ENCODE measurements around the gene FUT2. TPM values are rescaled to one million over a fixed set of nuclear protein-coding genes. Genes with fewer than 3 reads are reported as not detected.
"Not testable (repeated sequence)": the region's sequence is repeated elsewhere in the genome, so short reads cannot be mapped to it uniquely, and the experiment has no call there.

Gene FUT2
- total RNA-seq, 1 experiment from 2014 or later = not detected

DNA sequence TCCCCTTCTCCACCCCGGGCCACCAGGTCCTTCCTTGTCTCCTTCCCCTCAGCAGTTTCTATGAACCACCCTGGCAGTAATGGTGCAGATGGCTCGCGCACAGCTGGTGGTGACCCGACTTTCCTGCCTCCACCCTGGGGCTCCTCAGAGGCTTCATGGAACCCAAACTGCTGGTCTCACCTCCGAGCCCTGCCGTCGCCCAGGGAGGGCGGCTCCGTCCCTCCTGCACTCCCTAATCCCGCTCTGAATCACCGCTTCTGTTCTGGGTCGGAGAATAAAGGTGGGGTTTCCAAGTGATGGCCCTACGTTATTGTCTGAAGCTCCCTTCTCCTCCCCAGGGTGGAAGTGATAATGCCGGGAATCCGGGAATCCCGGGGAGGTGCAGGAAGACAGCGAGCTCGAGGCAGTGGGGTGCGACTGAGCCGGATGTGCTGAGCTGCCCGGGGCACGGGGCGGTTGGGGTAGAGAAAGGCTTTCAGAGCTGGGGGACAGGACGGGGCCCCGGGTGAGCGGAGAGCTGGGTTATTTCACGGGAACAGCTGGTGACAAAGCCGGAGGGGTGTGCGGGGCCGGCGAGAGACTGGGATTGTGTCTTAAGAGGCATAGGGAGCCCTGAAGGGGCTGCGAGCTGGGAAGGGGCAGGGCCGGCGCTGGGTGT lies 711 bp downstream of the FUT2 start:
- no peak for DNase-seq (ENCODE audit: extremely low read depth, low read depth)

DNA sequence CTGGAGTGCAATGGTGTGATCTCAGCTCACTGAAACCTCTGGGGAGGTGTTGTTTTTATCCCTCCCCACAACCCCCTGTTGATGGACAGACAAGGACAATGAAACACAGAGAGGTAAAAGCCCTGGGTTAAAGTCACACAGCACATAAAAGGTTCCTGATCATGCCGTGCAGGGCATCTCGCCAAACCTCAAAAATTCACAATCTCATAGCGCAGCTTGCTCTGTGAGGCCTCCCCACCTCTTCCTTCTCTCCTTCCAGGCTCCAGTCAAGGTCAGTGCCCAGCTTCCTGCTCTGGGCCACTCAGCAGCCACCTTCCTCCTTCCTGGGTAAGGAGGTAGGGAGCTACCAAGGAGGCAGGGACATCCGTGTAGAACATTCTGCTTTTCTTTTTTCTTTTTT lies 2.3 kb downstream of the FUT2 start:
- no peak for DNase-seq (ENCODE audit: extremely low read depth, low read depth)

DNA sequence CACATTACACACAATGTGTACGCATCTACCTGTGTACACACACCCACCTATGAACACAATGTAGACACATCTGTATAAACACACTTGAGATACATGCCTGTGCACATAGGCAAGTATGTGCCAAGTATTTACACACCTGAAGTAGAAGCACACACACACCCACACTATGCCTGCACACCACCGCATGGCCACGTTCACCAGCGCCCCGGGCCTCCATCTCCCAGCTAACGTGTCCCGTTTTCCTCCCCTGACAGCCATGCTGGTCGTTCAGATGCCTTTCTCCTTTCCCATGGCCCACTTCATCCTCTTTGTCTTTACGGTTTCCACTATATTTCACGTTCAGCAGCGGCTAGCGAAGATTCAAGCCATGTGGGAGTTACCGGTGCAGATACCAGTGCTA lies 6.9 kb downstream of the FUT2 start:
- DNase-seq (ENCODE audit: extremely low read depth, low read depth) = no peak

DNA sequence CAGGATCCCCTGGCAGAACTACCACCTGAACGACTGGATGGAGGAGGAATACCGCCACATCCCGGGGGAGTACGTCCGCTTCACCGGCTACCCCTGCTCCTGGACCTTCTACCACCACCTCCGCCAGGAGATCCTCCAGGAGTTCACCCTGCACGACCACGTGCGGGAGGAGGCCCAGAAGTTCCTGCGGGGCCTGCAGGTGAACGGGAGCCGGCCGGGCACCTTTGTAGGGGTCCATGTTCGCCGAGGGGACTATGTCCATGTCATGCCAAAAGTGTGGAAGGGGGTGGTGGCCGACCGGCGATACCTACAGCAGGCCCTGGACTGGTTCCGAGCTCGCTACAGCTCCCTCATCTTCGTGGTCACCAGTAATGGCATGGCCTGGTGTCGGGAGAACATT lies 7.5 kb downstream of the FUT2 start:
- DNase-seq (ENCODE audit: extremely low read depth, low read depth) = no peak

DNA sequence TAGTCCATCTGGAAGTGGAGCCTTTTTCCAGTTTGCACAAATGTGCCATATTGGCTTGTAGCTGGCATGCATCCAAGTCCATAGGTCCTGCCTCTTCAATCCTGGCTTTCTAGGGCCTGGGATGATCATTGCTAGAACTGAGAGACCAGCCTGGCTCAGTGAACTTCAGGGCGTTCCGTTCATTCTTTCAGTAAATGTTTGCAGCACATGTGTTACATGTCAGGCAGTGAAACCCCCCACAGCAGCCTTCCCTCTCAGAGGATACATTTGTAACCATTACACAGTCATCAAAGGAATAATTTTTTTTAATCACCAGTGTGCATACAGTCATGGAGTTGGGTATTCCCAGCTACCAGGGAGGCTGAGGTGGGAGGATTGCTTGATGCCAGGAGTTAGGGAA lies 9.7 kb downstream of the FUT2 start:
- DNase-seq (ENCODE audit: extremely low read depth, low read depth) = no peak

DNA sequence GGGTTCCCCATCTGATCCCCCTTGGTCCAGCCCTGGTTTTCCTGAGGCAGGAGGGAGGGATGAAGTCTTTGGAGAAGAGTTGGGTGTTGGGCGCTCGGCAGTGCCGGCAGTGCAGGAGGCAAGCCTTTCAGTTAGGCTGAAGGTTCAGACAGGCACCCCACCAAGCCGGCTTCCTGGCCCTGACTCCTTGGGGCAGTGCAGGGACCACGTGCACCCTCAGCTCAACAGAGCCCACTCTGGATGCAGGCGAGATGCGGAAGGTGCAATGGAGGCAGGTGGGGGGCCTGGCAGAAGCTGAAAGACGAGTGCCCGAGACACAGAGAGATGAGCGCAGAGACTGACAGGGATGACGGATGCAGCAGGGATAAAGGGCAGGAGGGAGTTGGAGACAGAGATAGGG lies 12.7 kb downstream of the FUT2 start:
- no peak for DNase-seq (ENCODE audit: extremely low read depth, low read depth)

DNA sequence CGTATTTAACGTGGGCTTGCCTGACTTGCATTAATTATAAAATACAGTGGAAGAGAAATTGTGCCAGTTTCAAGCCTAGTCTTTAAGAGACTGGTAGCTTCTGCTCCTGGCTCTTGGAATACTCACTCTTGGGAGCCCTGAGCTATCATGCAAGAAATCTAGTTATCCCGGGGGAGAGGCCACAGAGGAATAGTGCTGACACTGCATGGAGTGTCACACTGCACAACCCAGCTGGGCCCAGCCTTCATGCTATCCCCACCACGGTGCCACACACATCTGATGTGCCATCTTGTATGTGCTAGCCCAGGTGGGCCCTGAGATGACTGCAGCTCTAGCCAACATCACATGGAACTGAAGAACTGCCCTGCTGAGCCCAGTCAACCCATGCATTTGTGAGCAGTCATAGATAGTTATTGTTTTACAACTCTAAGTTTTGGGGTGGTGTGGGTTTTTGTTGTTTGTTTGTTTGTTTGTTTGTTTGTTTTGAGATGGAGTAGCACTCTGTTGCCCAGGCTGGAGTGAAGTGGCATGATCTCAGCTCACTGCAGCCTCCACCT lies 15.4 kb downstream of the FUT2 start:
- no peak for DNase-seq (ENCODE audit: extremely low read depth, low read depth)

DNA sequence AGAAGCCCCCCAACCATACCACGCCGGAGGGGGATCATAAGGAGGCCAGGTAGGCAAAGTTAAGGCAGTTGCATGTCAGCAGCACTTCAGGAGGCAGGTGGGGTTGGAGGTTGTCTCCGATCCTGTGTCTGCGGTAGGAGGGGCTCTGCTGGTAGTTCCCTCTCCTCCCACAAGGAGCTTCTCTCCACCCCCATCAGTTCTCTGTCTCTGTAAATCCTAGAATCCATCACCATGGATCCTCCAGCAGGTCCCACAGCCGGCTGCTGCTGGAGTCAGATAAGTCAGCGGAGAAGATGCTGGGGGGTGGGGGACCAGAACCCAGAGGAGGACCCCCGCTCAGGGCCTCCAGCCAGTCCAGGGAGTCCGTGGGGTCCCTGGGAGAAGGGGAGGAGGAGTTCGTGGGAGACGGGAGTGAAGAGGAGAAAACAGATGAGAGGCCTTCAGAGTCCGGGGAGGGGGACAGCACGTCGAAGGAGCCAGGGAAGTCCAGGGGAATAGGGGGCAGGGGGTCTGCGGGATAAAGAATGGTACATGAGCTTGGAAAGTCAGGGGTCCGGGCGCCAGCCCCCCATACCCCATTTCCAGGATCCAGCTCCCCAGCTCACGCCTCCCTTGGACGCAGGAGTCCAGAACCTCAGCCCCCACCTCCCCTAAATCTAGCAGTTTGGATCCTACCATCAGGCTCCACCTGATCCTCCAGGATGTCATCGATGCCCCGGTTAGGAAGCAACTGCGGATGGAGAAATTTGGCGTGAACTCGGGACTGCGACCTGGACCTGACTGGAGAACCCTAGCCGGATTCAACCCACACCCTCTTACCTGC lies 17.5 kb downstream of the FUT2 start:
- DNase-seq (ENCODE audit: extremely low read depth, low read depth) = no peak

DNA sequence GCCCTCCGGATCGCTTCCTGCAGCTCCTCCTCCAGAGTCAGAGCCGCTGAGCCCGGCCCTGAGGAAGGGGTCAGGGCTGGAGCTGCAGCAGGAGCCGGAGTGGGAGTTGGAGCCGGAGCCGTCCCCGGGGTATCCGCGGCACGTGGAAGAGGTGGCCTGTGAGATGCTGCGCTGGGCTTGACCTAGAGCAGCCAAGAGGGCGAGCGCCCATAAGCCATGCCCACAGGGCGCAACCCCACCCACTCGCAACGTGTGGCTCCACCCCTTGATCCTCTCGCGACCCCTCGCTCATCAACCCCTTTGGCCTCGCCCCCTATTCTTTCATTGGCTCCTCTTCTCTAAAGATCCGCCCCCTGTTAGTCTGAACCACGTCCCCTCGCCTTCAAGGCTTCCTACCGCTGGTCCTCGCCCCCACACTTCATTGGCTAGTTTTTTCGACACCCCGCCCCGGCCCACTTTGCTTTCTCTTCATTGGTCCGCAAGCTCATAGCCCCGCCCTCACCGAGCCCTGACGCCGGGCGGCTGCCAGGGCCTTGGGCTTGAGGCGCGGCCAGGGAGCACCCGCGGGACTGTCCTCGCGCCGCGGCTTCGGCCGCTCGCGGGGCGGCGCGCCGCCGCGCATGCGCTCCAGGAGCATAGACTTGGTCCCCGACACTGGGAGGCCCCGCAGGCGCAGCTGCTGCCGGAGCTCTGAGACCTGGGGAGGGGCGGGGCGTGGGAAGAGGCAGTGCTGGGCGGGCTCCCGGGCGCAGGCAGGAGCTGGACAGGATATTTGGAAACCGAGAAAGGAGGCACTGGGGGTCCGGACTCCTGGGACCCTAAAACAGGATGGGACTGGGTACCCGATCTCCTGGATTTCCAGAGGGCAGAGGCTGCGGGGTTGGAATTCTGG lies 18.3 kb downstream of the FUT2 start:
- peak; percentile 98 for DNase-seq (ENCODE audit: extremely low read depth, low read depth)

DNA sequence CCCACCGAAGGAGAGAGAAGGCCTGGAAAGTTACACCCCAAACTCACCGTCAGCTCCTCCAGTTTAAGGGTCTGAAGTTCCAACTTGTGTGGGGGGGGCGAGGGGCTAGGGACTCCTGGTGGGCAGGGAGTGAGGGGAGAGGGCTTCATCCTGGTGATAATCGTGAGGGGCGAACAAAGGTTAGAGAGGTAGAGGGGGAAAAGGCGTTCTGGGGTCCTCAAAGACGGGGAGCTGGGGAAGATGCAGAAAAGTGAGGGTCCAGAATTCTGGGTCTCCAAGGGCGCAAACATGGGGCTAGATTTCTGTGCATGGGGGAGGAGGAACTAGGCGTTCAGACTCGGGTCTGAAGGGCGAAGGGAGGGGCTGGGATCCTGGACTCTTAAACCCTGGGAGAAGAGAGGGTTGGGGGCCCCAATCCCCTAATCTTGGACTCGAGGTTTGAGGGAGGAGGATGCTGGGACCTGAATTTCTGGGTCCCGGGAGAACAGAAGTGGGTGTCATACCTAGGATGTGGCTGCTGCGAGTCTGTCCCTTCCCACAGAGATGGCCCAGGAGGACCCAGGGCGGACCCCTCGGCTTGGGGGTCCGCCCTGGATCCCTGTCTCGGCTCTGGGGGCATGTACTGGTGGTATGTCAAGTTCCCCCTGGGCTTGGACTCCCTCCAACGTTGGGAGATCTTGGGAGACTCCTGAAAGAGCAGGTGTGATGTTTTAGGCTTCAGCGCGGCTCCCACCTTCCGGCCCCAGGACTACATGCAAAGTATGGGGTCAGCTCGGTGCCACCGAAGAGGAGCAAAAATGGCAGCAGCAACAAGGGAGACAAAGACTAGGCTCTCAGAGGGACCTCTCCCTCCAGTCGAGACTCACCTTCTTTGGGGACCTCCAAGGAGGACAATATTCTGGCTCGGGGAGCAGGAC lies 19.2 kb downstream of the FUT2 start:
- no peak for DNase-seq (ENCODE audit: extremely low read depth, low read depth)

DNA sequence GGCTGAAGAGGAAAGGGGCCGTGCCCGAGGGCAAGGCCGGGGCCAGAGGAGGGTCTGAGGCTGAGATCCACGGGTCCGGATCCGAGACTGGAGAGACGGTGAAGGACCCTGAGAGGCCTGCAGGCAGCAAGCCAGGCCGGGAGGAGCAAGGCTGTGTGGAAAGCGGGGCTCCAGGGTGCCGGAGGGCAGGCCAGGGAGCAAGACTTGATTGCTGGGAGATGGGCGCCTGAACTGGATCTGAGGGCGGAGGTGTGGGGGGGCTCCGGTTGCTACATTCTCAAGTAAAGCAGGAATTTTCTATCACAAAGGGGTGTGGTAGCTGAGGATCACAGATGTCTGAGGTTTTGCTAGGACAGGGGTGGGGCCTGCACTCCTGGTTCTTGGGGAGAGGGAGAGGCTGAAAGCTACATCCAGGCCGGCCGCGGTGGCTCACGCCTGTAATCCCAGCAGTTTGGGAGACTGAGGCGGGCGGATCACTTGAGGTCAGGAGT lies 20.0 kb downstream of the FUT2 start:
- no peak for DNase-seq (ENCODE audit: extremely low read depth, low read depth)

DNA sequence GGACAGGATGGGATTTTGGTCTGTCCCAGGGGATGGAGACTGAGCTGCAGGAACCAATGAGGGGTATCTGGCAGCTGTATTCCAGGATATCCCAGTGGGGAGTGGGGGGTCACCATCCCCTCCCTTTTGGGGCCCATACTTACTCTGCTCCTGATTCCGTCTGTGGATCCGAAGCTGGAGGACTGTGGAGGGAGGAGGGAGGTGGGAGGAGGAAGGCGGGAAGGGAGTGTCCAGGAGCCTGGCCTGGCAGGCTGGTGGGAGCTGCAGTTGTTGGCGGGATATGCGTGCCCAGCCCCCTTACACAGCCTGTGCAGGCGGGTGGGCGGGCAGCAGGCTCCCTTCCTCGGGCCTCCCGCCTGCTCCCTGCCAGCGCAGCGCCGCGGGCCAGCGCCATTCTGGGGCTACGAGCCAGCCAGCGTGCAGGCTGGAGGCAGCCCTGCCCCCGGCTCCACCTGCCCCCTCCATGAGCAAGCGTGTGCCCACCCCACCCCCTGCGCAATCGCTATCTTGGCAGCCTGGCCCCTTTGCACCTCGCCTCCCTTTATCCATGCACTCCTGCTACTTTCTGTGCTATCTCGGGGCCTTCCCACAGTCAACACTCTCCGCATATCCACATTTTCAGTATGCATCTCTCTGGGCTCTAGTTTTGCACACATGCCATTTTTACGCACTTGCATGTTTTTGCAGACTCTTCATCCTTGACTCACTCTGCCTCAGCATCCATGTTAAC lies 21.0 kb downstream of the FUT2 start:
- DNase-seq (ENCODE audit: extremely low read depth, low read depth) = no peak

DNA sequence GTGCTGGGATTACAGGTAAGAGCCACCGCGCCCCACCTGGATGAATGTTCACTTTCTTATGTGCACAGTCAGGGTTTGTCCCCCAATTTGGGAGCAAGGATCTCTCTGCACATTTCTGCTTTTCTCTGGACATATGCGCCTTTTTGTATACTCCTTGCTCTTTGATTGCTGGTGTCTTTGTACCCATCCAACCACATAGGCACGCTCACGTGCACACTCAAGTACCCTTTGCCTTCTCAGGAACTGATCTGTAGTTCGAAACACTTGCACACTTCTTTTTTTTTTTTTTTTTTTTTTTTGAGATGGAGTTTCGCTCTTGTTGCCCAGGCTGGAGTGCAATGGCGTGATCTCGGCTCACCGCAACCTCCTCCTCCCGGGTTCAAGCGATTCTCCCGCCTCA lies 22.3 kb downstream of the FUT2 start:
- not testable (repeated sequence) for DNase-seq (ENCODE audit: extremely low read depth, low read depth)

DNA sequence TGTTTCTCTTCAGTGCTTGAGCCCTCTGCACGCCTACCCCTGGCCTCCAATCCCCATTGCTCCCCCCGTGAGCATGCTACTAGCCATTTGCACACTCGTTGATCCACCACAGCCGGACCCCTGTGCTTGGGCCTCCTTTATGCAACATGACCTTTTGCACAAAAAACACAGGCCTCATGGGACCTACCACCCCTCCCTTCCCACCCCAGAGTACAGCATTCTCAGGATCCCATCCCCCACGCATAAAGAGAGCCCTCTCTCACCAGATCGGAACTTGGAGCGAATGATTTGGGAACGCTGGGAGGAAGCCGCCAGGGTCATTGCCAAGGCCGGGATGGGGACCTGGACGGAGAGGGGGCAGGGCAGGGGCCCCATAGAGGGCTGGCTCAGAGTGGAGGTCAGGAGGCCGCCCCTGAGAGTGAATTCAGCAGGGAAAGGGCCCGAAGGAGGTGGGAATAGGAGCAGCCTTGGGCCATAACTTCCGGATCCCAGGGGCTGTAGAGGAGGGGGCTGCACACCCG lies 23.0 kb downstream of the FUT2 start:
- no peak for DNase-seq (ENCODE audit: extremely low read depth, low read depth)

DNA sequence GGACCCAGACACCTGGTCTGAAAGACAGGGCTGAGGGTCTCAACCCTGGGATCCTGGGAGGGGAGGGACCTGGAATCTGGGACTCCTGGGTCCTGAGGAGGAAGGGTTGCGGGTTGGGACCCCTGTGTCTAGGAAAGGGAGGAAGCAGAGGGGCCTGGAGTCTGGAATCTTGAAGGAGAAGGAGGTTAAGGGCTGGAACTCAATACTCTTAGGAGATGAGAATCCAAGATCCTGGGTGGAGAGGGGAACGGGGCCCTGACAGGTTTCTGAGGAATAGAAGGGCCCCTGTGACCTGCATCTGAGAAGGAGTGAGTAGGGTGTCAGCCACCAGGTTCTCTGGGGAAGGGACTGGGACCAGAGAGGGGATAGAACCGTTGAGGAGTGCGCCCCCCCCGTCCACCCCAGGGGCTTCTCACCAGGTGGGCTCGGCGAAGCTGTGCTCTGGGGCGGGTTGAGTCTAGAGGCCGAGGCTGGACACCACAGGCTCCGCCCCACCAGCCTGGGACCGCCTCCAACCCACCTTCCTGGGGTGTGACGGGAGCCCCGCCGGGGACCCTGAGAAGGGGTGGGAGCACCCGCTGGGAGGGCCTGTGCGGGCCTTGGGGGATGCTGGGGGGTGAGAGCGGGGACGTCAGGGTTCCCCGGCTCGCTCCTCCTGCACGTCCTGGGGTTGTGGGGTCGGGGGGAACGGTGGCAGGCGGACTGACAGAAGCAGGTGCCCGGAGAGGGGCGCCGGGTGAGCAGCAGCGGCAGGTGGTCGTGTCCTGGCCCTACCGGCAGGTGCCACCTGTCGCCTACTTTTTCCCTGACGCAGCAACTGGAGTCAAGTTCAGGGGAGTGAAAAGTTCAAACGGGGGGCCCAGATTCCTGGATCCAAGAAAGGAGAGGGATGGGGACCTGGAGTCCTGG lies 23.7 kb downstream of the FUT2 start, which contains the start of gene MAMSTR:
Gene MAMSTR (minus strand): TSS at position 463 of the 909 bp plus-strand sequence. CDS start 694 bp downstream, outside the sequence.
- DNase-seq (ENCODE audit: extremely low read depth, low read depth) = no peak

DNA sequence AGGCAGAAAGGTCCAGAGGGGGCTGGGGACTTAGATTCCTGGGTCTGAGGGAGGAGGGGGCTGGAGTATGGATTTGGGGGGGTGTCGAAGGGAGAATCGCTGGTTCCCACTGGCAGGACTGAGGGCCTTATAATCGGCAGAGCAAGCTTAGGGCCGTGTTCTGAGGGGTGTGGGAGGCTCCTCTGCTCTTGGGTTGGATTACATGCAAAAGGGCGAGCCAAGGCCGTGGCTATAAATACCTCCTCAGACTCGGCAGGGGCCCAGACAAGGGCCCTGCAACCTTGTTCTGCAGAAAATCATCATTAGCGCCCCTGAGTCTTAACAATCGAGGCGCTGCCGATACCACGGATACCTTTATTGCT lies 24.5 kb downstream of the FUT2 start:
- no peak for DNase-seq (ENCODE audit: extremely low read depth, low read depth)

DNA sequence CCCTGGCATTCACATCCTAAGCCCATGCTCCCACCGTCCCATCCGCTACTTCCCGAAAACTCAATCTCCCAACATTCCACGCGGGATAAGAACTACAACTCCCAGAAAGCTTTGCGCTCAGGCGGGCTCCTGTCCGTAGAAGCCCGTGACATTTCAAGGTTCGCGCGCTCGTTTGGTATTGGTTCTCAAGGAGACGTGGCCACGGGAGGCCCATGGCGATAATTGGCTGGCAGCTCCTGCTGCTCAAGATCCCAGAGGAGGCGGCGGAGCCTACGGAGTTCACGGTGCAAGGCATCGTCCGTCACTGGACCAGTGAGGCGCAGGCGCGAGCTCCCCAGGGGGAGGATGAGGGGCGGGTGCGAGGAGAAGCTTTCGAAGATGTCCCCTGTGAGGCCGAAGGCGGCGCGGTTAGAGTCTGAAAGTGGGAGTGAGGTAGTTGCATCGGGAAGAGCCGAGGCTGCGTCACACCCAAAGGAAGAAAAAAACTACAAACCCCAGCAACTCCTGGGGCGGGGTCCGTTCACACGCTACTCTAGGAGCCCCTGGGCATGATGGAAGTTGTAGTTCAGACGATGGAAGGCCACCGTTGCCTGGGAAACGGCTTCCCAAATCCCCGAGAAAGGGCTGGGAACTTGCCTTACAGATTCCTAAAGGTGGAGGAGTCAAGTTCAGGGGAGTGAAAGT lies 25.0 kb downstream of the FUT2 start:
- peak; percentile 97 for DNase-seq (ENCODE audit: extremely low read depth, low read depth)
